ENCODE data around the gene UBE2I.

Gene UBE2I

DNA sequence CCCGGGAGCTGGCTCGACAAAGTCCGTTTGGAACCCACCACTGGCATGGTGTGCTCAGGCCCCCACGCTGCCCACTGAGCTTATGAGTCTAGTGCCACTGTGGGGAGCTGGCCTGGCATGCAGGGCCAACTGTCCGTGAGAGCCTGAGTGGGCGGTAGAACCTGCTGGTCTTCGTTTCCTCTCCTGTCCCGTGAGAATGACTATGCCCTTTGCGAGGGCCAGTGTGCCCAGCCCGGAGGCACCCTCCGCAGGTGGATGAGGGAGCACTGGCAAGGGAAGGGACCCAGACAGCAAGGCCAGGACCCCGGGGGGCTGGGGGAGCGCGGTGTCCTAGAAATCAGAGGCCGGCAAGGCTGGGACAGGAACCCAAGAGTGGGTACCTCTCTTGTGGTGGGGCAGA lies 27.2 kb downstream of the UBE2I start:
- DNase-seq (ENCODE audit: insufficient read length), result no peak
- TF ChIP-seq TAF1 (IDR thresholded peaks at IDR 0.05; ENCODE audit: borderline replicate concordance, low read depth, low read length), result no peak
- no peak for TF ChIP-seq POLR2AphosphoS5 (IDR thresholded peaks at IDR 0.05; ENCODE audit: low read depth, low read length)
- no peak for FAIRE-seq

DNA sequence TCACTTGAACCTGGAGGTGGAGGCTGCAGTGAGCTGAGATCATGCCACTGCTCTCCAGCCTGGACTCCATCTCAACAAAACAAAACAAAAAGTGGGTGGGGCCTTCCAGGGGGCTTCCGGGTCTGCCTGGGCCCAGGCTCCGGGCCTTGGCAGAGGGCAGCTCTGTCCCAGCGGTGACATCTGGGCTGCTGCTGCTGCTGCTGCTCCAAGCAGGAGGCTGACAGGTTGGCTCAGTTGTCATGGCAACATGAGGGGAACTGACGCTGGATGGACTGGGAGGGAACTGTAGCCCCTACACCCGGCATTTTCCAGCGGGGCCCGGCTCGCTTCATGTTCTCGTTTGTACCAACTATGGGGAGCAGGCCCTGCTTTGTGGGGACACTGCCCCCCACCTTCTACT lies 28.1 kb downstream of the UBE2I start:
- DNase-seq (ENCODE audit: insufficient read length), result no peak
- TF ChIP-seq POLR2A (IDR thresholded peaks at IDR 0.05; ENCODE audit: low read depth, low read length) (no peak), TAF1 (IDR thresholded peaks at IDR 0.05; ENCODE audit: borderline replicate concordance, low read depth, low read length) (no peak), POLR2AphosphoS5 (IDR thresholded peaks at IDR 0.05; ENCODE audit: low read depth, low read length) (no peak)
- FAIRE-seq, result no peak

DNA sequence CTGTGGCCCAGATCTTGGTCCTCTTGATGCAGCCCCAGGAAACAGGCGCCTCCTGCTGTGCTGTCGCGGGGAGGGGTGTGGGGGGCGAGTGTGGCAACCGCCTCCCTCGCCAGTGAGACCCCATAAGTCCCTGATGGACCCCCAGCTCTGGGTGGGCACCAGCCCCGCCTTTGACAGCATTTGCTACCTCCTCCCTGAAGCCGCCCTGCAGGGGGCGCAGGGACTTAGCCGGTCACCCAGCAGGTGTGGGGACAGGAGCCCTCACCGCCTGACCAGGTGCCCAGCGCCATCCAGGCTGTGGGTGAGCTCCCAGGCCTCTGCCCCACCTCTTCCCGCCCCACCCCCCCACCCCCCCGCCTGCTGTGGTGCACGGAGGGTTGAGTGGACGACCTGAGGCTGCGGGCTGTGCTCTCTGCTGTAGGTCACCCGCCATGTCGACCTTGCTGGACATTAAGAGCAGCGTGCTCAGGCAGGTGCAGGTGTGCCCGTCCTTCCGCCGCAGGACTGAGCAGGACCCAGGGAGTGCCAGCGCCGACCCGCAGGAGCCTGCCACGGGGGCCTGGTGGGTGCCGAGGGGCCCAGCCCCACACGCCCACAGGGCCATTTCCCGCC lies 28.8 kb downstream of the UBE2I start:
- no peak for TF ChIP-seq POLR2AphosphoS5 (IDR thresholded peaks at IDR 0.05; ENCODE audit: low read depth, low read length)
- TF ChIP-seq TAF1 (IDR thresholded peaks at IDR 0.05; ENCODE audit: borderline replicate concordance, low read depth, low read length), result no peak
- no peak for TF ChIP-seq POLR2A (IDR thresholded peaks at IDR 0.05; ENCODE audit: low read depth, low read length)
- no peak for DNase-seq (ENCODE audit: insufficient read length)
- FAIRE-seq, result no peak

DNA sequence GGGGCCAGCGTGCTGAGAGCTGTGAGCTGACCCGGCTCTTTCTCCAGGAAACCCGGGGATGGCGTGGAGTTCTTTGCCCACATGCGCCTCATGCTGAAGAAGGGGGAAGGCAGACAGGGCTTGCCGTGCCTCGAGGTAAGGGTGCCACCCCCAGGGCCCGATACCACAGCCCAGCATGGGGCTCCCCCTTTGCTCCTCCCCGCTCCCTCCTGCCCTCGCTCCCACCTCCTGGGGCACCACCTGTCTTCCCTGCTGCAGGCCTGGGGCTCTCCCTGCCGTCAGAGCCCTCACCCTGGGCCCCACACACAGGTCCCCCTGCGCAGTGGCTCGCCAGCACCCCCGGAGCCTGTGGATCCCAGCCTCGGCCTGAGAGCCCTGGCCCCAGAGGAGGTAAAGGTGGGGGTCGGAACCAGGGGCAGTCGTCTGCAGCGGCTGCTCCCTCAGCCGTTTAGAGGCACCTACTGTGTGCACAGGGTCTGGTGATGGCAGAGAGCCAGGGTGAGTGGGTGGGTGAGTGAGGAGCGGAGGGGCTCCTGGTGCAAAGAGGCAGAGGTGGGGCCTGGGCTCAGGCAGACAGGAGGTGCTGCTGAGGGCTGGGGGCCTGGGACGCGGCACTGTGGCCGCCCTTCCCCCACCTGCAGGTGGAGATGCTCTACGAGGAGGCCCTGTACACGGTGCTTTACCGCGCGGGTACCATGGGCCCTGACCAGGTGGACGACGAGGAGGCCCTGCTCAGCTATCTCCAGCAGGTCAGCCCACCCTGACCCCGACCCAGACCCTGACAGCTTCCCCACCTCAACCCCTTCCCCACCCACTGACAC lies 29.6 kb downstream of the UBE2I start:
- no peak for FAIRE-seq
- no peak for TF ChIP-seq POLR2AphosphoS5 (IDR thresholded peaks at IDR 0.05; ENCODE audit: low read depth, low read length)
- no peak for TF ChIP-seq POLR2A (IDR thresholded peaks at IDR 0.05; ENCODE audit: low read depth, low read length)
- no peak for TF ChIP-seq TAF1 (IDR thresholded peaks at IDR 0.05; ENCODE audit: borderline replicate concordance, low read depth, low read length)
- DNase-seq (ENCODE audit: insufficient read length), result no peak

DNA sequence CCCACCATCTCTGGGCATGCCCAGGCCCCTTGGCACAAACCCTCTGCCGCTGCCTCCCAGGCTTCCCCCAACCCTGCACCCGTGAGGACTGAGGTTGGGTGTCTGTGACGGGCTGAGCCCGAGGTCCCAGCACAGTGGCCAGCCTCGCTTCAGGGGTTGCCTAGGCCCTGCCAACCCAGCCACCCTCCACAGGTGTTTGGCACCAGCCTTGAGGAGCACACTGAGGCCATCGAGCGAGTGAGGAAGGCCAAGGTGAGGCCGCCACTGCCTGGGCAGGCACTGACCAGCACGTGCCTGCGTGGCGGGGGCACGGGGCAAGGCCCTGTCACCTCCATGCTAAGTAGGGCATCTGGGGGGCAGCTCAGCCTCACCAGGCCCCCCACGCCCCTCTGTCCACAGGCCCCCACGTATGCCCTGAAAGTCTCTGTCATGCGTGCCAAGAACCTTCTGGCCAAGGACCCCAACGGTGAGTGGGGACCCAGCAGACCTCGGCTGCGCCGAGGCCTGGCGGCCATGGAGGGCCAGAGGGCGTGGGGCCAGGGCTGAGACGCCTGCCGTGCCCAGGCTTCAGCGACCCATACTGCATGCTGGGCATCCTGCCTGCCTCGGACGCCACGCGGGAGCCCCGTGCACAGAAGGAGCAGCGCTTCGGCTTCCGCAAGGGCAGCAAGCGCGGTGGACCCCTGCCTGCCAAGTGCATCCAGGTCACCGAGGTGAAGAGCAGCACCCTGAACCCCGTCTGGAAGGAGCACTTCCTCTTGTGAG lies 31.5 kb downstream of the UBE2I start:
- TF ChIP-seq TAF1 (IDR thresholded peaks at IDR 0.05; ENCODE audit: borderline replicate concordance, low read depth, low read length), result no peak
- TF ChIP-seq POLR2A (IDR thresholded peaks at IDR 0.05; ENCODE audit: low read depth, low read length), result no peak
- no peak for TF ChIP-seq POLR2AphosphoS5 (IDR thresholded peaks at IDR 0.05; ENCODE audit: low read depth, low read length)
- DNase-seq (ENCODE audit: insufficient read length), result no peak
- no peak for FAIRE-seq

DNA sequence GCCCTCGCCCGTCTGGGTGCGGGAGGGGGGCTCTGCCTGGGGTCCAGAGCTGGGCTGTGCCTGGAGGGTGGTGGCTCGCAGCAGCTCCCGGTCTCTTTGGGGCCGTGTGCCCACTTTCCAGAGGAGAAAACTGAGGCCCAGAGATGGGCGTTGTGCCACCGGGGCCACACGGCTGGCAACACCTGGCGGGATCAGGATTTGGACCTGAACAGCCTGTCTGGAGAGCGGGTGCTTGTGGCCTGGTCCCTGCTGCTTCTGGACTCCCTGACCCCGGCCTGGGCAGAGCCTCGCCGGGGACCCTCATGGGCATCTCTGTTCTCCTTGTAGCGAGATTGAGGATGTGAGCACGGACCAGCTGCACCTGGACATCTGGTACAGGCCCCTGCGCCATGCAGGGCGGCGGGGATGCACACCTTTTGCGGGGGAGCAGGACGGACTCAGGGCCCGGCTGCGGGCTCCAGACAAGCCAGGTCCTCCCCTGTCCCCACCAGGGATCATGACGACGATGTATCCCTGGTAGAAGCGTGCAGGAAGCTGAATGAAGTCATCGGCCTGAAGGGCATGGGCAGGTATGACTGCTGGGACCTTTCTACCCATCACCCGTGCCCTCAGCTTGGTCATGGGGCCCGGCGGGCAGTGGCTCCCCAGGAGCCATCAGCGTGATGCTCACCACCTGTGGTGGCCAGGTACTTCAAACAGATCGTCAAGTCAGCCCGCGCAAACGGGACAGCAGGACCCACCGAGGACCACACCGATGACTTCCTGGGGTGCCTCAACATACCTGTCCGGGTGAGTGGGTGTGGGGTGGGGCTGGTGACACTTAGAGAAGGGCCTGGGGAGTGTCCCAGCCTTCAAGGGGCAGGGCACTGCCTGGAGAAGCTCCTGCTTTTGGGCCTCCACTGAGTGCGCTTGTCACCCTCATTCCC lies 32.3 kb downstream of the UBE2I start:
- no peak for DNase-seq (ENCODE audit: insufficient read length)
- no peak for FAIRE-seq
- TF ChIP-seq POLR2A (IDR thresholded peaks at IDR 0.05; ENCODE audit: low read depth, low read length) (no peak), POLR2AphosphoS5 (IDR thresholded peaks at IDR 0.05; ENCODE audit: low read depth, low read length) (no peak), TAF1 (IDR thresholded peaks at IDR 0.05; ENCODE audit: borderline replicate concordance, low read depth, low read length) (no peak)

DNA sequence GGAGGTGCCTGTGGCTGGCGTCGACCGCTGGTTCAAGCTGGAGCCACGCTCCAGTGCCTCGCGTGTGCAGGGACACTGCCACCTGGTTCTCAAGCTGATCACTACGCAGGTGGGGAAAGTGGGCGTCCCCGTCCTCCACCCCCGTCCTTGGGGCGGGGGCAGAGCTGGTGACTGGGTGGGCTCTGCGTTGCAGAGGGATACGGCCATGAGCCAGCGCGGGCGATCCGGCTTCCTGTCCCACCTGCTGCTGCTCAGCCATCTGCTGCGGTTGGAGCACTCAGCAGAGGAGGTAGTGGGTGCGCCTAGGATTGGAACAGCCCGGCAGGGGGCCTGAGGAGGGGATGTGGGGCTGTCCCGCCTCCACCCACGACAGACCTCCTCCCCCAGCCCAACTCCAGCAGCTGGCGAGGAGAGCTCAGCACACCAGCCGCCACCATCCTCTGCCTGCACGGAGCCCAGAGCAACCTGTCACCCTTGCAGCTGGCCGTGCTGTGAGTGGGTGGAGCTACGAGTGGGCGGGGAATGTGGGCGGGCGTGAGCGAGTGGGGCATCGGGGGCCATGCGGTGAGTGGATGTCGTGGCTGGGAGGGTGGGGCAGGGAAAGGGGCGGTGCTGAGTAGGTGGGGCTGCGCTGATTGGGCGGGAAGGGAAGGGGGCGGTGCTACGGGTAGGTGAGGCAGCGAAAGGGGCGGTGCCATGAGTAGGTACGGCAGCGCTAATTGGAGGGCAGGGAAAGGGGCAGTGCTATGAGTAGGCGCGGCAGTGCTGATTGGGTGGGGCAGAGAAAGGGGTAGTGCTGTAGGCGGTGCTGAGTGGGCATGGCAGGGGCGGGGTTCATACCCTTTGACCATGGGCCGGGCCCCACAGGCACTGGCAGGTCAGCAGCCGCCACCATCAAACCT lies 33.3 kb downstream of the UBE2I start:
- peak; percentile 99 for FAIRE-seq

DNA sequence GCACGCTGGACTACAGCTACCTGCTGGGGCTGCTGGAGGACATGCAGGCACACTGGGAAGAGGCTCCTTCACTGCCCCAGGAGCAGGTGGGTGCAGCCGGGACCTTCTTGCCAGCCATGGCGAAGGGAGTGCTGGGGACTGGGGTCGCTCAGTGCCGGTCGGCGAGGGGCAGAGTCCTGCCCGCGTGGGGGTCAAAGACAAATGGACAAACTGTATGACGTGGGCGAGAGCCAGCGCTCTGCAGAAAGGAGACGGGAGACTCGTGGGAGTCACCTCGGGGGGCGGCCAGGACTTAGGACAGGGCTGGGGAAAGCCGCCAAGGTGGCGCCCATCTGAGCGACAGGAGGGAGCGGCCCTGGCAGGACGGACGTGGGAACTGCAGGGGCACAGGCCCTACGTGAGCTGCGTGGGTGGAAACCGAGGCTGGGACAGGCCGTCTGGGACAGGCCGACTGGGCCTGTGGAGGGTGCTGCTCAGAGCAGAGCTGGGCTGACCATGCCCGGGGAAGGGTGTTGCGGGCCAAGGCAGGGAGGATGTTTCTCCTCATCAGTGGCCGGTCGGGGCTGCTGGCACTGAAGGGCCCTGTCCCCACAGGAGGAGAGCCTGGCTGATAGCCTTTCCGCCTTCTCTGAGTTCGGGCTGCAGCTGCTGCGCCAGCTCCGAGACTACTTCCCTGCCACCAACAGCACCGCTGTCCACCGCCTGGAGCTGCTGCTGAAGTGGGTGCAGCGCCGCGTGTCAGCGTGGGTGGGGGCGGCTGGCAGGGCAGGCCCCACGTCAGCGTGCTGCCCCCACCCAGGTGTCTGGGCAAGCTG lies 34.2 kb downstream of the UBE2I start:
- no peak for TF ChIP-seq POLR2AphosphoS5 (IDR thresholded peaks at IDR 0.05; ENCODE audit: low read depth, low read length)
- TF ChIP-seq POLR2A (IDR thresholded peaks at IDR 0.05; ENCODE audit: low read depth, low read length), result no peak
- TF ChIP-seq TAF1 (IDR thresholded peaks at IDR 0.05; ENCODE audit: borderline replicate concordance, low read depth, low read length), result no peak
- FAIRE-seq (peak; percentile 36), DNase-seq (ENCODE audit: insufficient read length) (no peak)

More for the DNA sequence above, 33.3 kb downstream of the UBE2I start:
- TF ChIP-seq POLR2A (IDR thresholded peaks at IDR 0.05; ENCODE audit: low read depth, low read length) (no peak), TAF1 (IDR thresholded peaks at IDR 0.05; ENCODE audit: borderline replicate concordance, low read depth, low read length) (no peak), POLR2AphosphoS5 (IDR thresholded peaks at IDR 0.05; ENCODE audit: low read depth, low read length) (no peak)
- peak; percentile 99 for DNase-seq (ENCODE audit: insufficient read length)

DNA sequence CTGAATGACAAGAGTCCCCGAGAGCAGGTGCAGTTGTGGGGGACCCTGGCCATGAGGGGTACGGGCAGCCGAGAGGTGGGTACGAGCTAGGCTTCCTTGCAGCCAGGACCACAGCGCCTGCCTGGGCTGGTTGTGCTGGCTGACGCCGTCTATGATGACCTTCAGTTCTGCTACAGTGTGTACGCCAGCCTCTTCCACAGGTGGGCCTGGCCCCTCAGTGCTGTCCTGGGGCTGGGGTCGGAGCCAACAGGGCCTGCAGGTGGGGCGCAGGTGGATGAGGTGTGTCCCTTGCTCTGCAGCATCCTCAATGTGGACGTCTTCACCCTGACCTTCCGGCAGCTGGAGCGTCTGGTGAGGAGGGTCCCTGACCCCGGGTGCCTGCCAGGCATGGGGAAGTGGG lies 35.1 kb downstream of the UBE2I start:
- FAIRE-seq, result no peak
- TF ChIP-seq POLR2AphosphoS5 (IDR thresholded peaks at IDR 0.05; ENCODE audit: low read depth, low read length) (no peak), TAF1 (IDR thresholded peaks at IDR 0.05; ENCODE audit: borderline replicate concordance, low read depth, low read length) (no peak), POLR2A (IDR thresholded peaks at IDR 0.05; ENCODE audit: low read depth, low read length) (no peak)

More for the DNA sequence above, 35.1 kb downstream of the UBE2I start:
- no peak for DNase-seq (ENCODE audit: insufficient read length)

Measured in GM12892 (cell line).